CD14-positive monocyte (primary cell): ENCODE results near the gene APOA1. TPM values are rescaled to one million over a fixed set of nuclear protein-coding genes. Genes with fewer than 3 reads are reported as not detected.

Source experiments
- DNase-seq, 3 donors: peaks; one replicate each; pipeline ENCODE4 v3.0.0-alpha.2; 2011 to 2022
- H2AFZ ChIP-seq: 2 replicates; pipeline ENCODE4 v1.6.0; 2012; ENCODE audit warnings: mild to moderate bottlenecking, low read depth, low read length, inconsistent platforms; ENCODE audit not compliant: insufficient read depth, poor library complexity, severe bottlenecking
- H3K27ac ChIP-seq, 2 donors: 1 replicate in 1 of 2; 2 replicates in 1 of 2; pipeline ENCODE4 v1.5.1; 2012 to 2013; ENCODE audit warnings: low read length in 2 of 2, control low read depth in 1 of 2, inconsistent platforms in 1 of 2, low read depth in 1 of 2, mild to moderate bottlenecking in 1 of 2
- H3K27me3 ChIP-seq, 2 donors: one replicate each; pipeline versions ENCODE4 v1.6.0 to v1.6.1; 2011 to 2013; ENCODE audit warnings: low read length in 2 of 2; ENCODE audit not compliant: control insufficient read depth in 2 of 2, insufficient read depth in 2 of 2
- H3K36me3 ChIP-seq, 2 donors: replicated peaks in 1 of 2; 1 replicate in 1 of 2; 2 replicates in 1 of 2; pipeline versions ENCODE4 v1.5.1 to v1.6.1; 2012 to 2013; ENCODE audit warnings: low read length in 2 of 2, control low read depth in 1 of 2, inconsistent platforms in 1 of 2, mild to moderate bottlenecking in 1 of 2; ENCODE audit not compliant: insufficient read depth in 2 of 2, control insufficient read depth in 1 of 2
- H3K4me1 ChIP-seq, 2 donors: 1 replicate in 1 of 2; 2 replicates in 1 of 2; pipeline versions ENCODE4 v1.5.1 to v1.6.1; 2012 to 2013; ENCODE audit warnings: low read length in 2 of 2, control low read depth in 1 of 2, inconsistent platforms in 1 of 2, mild to moderate bottlenecking in 1 of 2, moderate library complexity in 1 of 2; ENCODE audit not compliant: insufficient read depth in 2 of 2, control insufficient read depth in 1 of 2
- H3K4me2 ChIP-seq: replicated peaks from 2 replicates; pipeline ENCODE3; 2012; ENCODE audit warnings: low read length, moderate library complexity, mild to moderate bottlenecking; ENCODE audit not compliant: poor library complexity, severe bottlenecking; ENCODE audit errors: extremely low read depth
- H3K4me3 ChIP-seq, 3 experiments: fragments of 200-600 bp in 1 of 3; sonication (generic) in 1 of 3; replicated peaks in 1 of 3; 1 replicate in 2 of 3; 2 replicates in 1 of 3; pipeline ENCODE4 v1.5.1; 2011 to 2013; ENCODE audit warnings: low read length in 3 of 3, mild to moderate bottlenecking in 3 of 3, control low read depth in 2 of 3, low read depth in 2 of 3, inconsistent platforms in 1 of 3, moderate library complexity in 1 of 3
- H3K79me2 ChIP-seq: 2 replicates; pipeline ENCODE4 v1.6.0; 2012; ENCODE audit warnings: mild to moderate bottlenecking, control low read depth, inconsistent platforms, low read length, moderate library complexity; ENCODE audit not compliant: insufficient read depth
- H3K9ac ChIP-seq: 2 replicates; pipeline ENCODE4 v1.6.0; 2017; ENCODE audit warnings: low read length, mild to moderate bottlenecking; ENCODE audit not compliant: insufficient read depth, poor library complexity, severe bottlenecking
- H3K9me3 ChIP-seq, 2 donors: replicated peaks in 1 of 2; 1 replicate in 1 of 2; 2 replicates in 1 of 2; pipeline versions ENCODE4 v1.5.1 to v1.6.1; 2012 to 2013; ENCODE audit warnings: low read length in 2 of 2, control low read depth in 1 of 2; ENCODE audit not compliant: control insufficient read depth in 1 of 2, insufficient read depth in 1 of 2
- H4K20me1 ChIP-seq: 2 replicates; pipeline ENCODE4 v1.6.0; 2012; ENCODE audit warnings: mild to moderate bottlenecking, low read length, control low read depth, moderate library complexity; ENCODE audit not compliant: insufficient read depth
- H3K27ac Mint-ChIP-seq, 7 donors: one replicate each; pipeline ENCODE4 v1.8.0; 2020; ENCODE audit warnings: mild to moderate bottlenecking in 7 of 7, mixed read lengths in 7 of 7, moderate library complexity in 6 of 7, inconsistent platforms in 2 of 7
- H3K27me3 Mint-ChIP-seq, 3 donors: one replicate each; pipeline ENCODE4 v1.8.0; 2021 to 2022; ENCODE audit warnings: low read depth in 3 of 3, mild to moderate bottlenecking in 3 of 3, mixed read lengths in 3 of 3, moderate library complexity in 3 of 3, inconsistent platforms in 1 of 3
- H3K36me3 Mint-ChIP-seq, 2 donors: one replicate each; pipeline ENCODE4 v1.8.0; 2020; ENCODE audit warnings: mixed read lengths in 2 of 2, inconsistent platforms in 1 of 2, mild to moderate bottlenecking in 1 of 2
- H3K4me1 Mint-ChIP-seq: one replicate; pipeline ENCODE4 v1.8.0; 2020; ENCODE audit warnings: mild to moderate bottlenecking, mixed read lengths
- H3K4me3 Mint-ChIP-seq, 2 donors: one replicate each; pipeline ENCODE4 v1.8.0; 2020; ENCODE audit warnings: mild to moderate bottlenecking in 2 of 2, mixed read lengths in 2 of 2, moderate library complexity in 1 of 2
- H3K9me3 Mint-ChIP-seq, 7 donors: one replicate each; pipeline ENCODE4 v1.8.0; 2020 to 2022; ENCODE audit warnings: mixed read lengths in 7 of 7, mild to moderate bottlenecking in 6 of 7, moderate library complexity in 6 of 7, inconsistent platforms in 2 of 7
- CTCF ChIP-seq: fragments of 200-600 bp; IDR thresholded peaks from one replicate; pipeline ENCODE4 v1.8.0; 2022; ENCODE audit warnings: antibody characterized with exemption, mild to moderate bottlenecking
- WGBS: methylation state at CpG from one replicate; pipeline ENCODE4 v1.1.5; 2013; ENCODE audit warnings: missing lambda C conversion rate; ENCODE audit not compliant: insufficient coverage; 5-methylcytosine and 5-hydroxymethylcytosine counted together
- intact Hi-C, 2 donors: fragments of 100-400 bp; cut with micrococcal nuclease; formaldehyde crosslinking; loops; one replicate each; pipeline versions ENCODE4 v1.15.0 to v1.15.1; 2023
- polyA plus RNA-seq, 3 donors: library from polyadenylated mRNA; depleted of rRNA in 1 of 3; unstranded in 2 of 3; stranded (reverse) in 1 of 3; fragments of 300-500 nt in 2 of 3; fragments of >200 nt in 1 of 3; fragmentation: Illumina TruSeq in 2 of 3; gene quantifications; 1 replicate in 2 of 3; 2 replicates in 1 of 3; pipeline ENCODE4 v1.2.3, GENCODE V29; 2012 to 2021

Gene APOA1
- polyA plus RNA-seq, 3 donors: 0.29 TPM; not detected in 2

GRCh38 chr11:116830184-116830912, 7.1 kb downstream of the APOA1 start:
- Histone ChIP-seq H3K4me3 (no peak overlapping the region), H3K9me3 (no peaks in the 10 kb centered on the region), H3K27ac (no peak overlapping the region), H3K9ac (no peak overlapping the region), H3K4me1 (peaks cover 7 to 8% of the 10 kb centered on the region in 2 donors), H3K79me2 (no peaks in the 10 kb centered on the region), H2AFZ (no peak overlapping the region), H3K27me3 (no peaks in the 10 kb centered on the region), H3K36me3 (no peaks in the 10 kb centered on the region), H3K4me2 (no peak overlapping the region), H4K20me1 (no peaks in the 10 kb centered on the region)
- Mint-ChIP-seq H3K27ac (no peak overlapping the region), H3K4me3 (no peak overlapping the region), H3K4me1 (peaks cover 8% of the 10 kb centered on the region), H3K9me3 (no peaks in the 10 kb centered on the region), H3K27me3 (peaks cover 3 to 7% (median 4%) of the 10 kb centered on the region in 3 donors), H3K36me3 (no peaks in the 10 kb centered on the region)
- TF ChIP-seq CTCF: no peak
- WGBS: 97% methylated on average over 15 of the region's 17 CpGs
- intact Hi-C loops: no loop called here
- no peak for DNase-seq

GRCh38 chr11:116829525-116830183, 7.8 kb downstream of the APOA1 start, which contains the start of gene APOC3:
APOC3 (plus strand) TSS chr11:116829907; CDS start chr11:116830583, 676 bp downstream.
- Histone ChIP-seq H2AFZ (no peak within 1 kb of the TSS), H3K4me1 (peaks cover under 1 to 1% of the 10 kb centered on the region in 2 donors)
- H3K9me3 Mint-ChIP-seq: no peaks in the 10 kb centered on the region

More at GRCh38 chr11:116829525-116830183, 7.8 kb downstream of the APOA1 start, which contains the start of gene APOC3:
- H3K4me3 ChIP-seq: no peak within 1 kb of the TSS
- no peaks in the 10 kb centered on the region for H3K27me3 ChIP-seq
- H3K4me3 Mint-ChIP-seq: no peak within 1 kb of the TSS
- WGBS: 65% methylated on average over 4 of the region's 9 CpGs
- no peak for DNase-seq
- no peak within 1 kb of the TSS for H3K9ac ChIP-seq
- no peak within 1 kb of the TSS for H3K4me2 ChIP-seq
- no peaks in the 10 kb centered on the region for H3K36me3 ChIP-seq
- intact Hi-C loops: no loop called here
- no peak within 1 kb of the TSS for H3K27ac ChIP-seq
- H4K20me1 ChIP-seq: no peaks in the 10 kb centered on the region
- H3K36me3 Mint-ChIP-seq: no peaks in the 10 kb centered on the region
- H3K27ac Mint-ChIP-seq: no peak within 1 kb of the TSS
- no peaks in the 10 kb centered on the region for H3K9me3 ChIP-seq
- no peak for TF ChIP-seq CTCF
- H3K4me1 Mint-ChIP-seq: peaks cover under 1% of the 10 kb centered on the region
- no peaks in the 10 kb centered on the region for H3K79me2 ChIP-seq
- H3K27me3 Mint-ChIP-seq: peaks cover 1 to 4% (median 3%) of the 10 kb centered on the region in 3 donors
